GM04504 (cell line): ENCODE data around the gene BTAF1.
"Not testable (repeated sequence)": the region's sequence is repeated elsewhere in the genome, so short reads cannot be mapped to it uniquely, and the experiment has no call there.

Experiments
- DNase-seq: peaks from one replicate; pipeline ENCODE4 v3.0.0-alpha.2; 2012; ENCODE audit warnings: low read depth

BTAF1 gene

GRCh38 chr10:91978585-91978984, 55.0 kb downstream of the BTAF1 start:
- no peak for DNase-seq

GRCh38 chr10:91980319-91980718, 56.7 kb downstream of the BTAF1 start:
- DNase-seq = no peak

GRCh38 chr10:91983416-91983815, 59.8 kb downstream of the BTAF1 start:
- no peak for DNase-seq

GRCh38 chr10:91987397-91988037, 63.9 kb downstream of the BTAF1 start:
- no peak for DNase-seq

- DNase-seq = no peak
Measured at GRCh38 chr10:91992031-91992430, 68.5 kb downstream of the BTAF1 start.

GRCh38 chr10:91996266-91996665, 72.7 kb downstream of the BTAF1 start:
- no peak for DNase-seq

- DNase-seq = no peak
Measured at GRCh38 chr10:92001581-92001980, 78.0 kb downstream of the BTAF1 start.

GRCh38 chr10:92001995-92002394, 78.4 kb downstream of the BTAF1 start:
- DNase-seq = no peak

GRCh38 chr10:92003258-92003657, 79.7 kb downstream of the BTAF1 start:
- no peak for DNase-seq

- DNase-seq = no peak
Measured at GRCh38 chr10:92005978-92006377, 82.4 kb downstream of the BTAF1 start.

GRCh38 chr10:92009445-92009844, 85.9 kb downstream of the BTAF1 start:
- no peak for DNase-seq

- DNase-seq = no peak
Measured at GRCh38 chr10:92010047-92010735, 86.6 kb downstream of the BTAF1 start.

- DNase-seq = peak; percentile 11
Measured at GRCh38 chr10:92011560-92012214, 88.1 kb downstream of the BTAF1 start.

GRCh38 chr10:92014620-92015019, 91.0 kb downstream of the BTAF1 start:
- DNase-seq = no peak

GRCh38 chr10:92024700-92025099, 101.1 kb downstream of the BTAF1 start:
- no peak for DNase-seq

GRCh38 chr10:92025340-92025739, 101.8 kb downstream of the BTAF1 start:
- DNase-seq = not testable (repeated sequence)

- DNase-seq = no peak
Measured at GRCh38 chr10:92027141-92027540, 103.6 kb downstream of the BTAF1 start.

GRCh38 chr10:92031580-92031979, 108.0 kb downstream of the BTAF1 start:
- no peak for DNase-seq

- DNase-seq = not testable (repeated sequence)
Measured at GRCh38 chr10:92033070-92033469, 109.5 kb downstream of the BTAF1 start.

- no peak for DNase-seq
Measured at GRCh38 chr10:92038949-92039348, 115.4 kb downstream of the BTAF1 start.

GRCh38 chr10:92042541-92042940, 119.0 kb downstream of the BTAF1 start:
- no peak for DNase-seq

- DNase-seq = no peak
Measured at GRCh38 chr10:92045641-92046106, 122.1 kb downstream of the BTAF1 start.

- no peak for DNase-seq
Measured at GRCh38 chr10:92047215-92047614, 123.6 kb downstream of the BTAF1 start.
